Effector memory CD4-positive, alpha-beta T cell (primary cell): ENCODE data around the gene TOMM40L.
"Not testable (repeated sequence)": the region's sequence is repeated elsewhere in the genome, so short reads cannot be mapped to it uniquely, and the experiment has no call there.

ENCODE experiments used
- DNase-seq, 3 donors: peaks; one replicate each; pipeline ENCODE4 v3.0.0-alpha.2; 2020
- H3K27ac ChIP-seq: 2 replicates; pipeline ENCODE4 v1.7.0; 2013; ENCODE audit warnings: mild to moderate bottlenecking, low read length, moderate library complexity; ENCODE audit not compliant: insufficient read depth, poor library complexity, severe bottlenecking
- H3K27me3 ChIP-seq: replicated peaks from 2 replicates; pipeline ENCODE4 v1.7.0; 2013; ENCODE audit warnings: mild to moderate bottlenecking, low read length; ENCODE audit not compliant: insufficient read depth, control insufficient read depth, poor library complexity, severe bottlenecking
- H3K36me3 ChIP-seq: 2 replicates; pipeline ENCODE4 v1.7.0; 2013; ENCODE audit warnings: mild to moderate bottlenecking, low read length, moderate library complexity; ENCODE audit not compliant: control insufficient read depth, insufficient read depth
- H3K4me1 ChIP-seq: 2 replicates; pipeline ENCODE4 v1.7.0; 2013; ENCODE audit warnings: low read length, mild to moderate bottlenecking; ENCODE audit not compliant: control insufficient read depth, insufficient read depth, poor library complexity, severe bottlenecking
- H3K4me3 ChIP-seq: 2 replicates; pipeline ENCODE4 v1.7.0; 2013; ENCODE audit warnings: low read length, low read depth, mild to moderate bottlenecking; ENCODE audit not compliant: insufficient read depth, poor library complexity, severe bottlenecking
- H3K9me3 ChIP-seq: 2 replicates; pipeline ENCODE4 v1.7.0; 2013; ENCODE audit warnings: mild to moderate bottlenecking, low read length, moderate library complexity; ENCODE audit not compliant: control insufficient read depth

Gene TOMM40L

GRCh38 chr1:161229896-161230295 is 4.0 kb downstream of the TOMM40L start:
- no peak overlapping the region for H3K27ac ChIP-seq
- no peaks in the 10 kb centered on the region for H3K9me3 ChIP-seq
- H3K27me3 ChIP-seq: no peaks in the 10 kb centered on the region
- DNase-seq: no peak
- H3K36me3 ChIP-seq: peaks cover 21% of the 10 kb centered on the region
- peaks cover 20% of the 10 kb centered on the region for H3K4me1 ChIP-seq
- no peak overlapping the region for H3K4me3 ChIP-seq

GRCh38 chr1:161230762-161231161 is 4.9 kb downstream of the TOMM40L start:
- H3K4me1 ChIP-seq: peaks cover 15% of the 10 kb centered on the region
- H3K4me3 ChIP-seq: no peak overlapping the region
- DNase-seq: no peak
- no peaks in the 10 kb centered on the region for H3K27me3 ChIP-seq
- peaks cover 21% of the 10 kb centered on the region for H3K36me3 ChIP-seq
- no peak overlapping the region for H3K27ac ChIP-seq
- H3K9me3 ChIP-seq: no peaks in the 10 kb centered on the region

- Histone ChIP-seq H3K27ac (no peak overlapping the region), H3K27me3 (no peaks in the 10 kb centered on the region), H3K4me3 (no peak overlapping the region), H3K4me1 (no peaks in the 10 kb centered on the region), H3K36me3 (peaks cover 21% of the 10 kb centered on the region), H3K9me3 (no peaks in the 10 kb centered on the region)
- DNase-seq: no peak
Observed at GRCh38 chr1:161233102-161233501, 7.2 kb downstream of the TOMM40L start.

DNA sequence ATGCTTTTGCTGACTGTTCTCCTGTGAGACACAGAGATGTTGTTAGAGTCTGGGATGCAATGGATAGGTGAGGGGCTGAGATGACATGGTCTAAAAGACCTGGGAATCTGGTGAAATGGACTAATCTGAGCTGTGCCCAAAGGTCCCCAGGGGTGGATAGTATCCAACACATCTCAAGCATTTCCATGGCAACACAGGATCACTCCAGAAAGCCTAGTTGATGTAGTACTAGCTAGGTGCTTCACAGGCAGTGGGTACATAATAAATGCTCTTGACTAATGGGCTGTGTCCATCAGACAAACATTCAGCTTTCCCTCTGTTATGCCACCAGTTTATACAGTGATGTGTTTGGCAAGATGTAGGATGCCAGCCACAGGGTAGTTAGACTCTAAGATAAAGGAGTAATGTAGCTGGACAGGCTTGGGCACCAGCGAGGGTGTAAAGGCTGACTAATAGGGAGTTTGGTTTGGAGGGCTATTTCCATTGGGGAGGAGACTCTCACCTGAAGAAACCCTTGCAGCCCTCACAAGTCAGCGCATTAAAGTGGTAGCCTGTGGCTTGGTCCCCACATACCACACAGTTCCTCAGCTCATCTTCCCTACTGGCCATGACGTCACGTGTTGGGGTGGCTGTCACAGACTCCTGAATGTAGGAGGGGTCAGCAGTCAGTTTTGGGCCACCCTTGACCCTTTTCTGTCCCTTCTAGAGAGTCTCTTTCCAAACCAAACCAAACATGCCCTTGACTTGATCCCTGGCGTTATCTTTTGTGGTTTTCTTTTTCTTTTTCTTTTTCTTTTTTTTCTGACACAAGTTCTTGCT is 10.3 kb downstream of the TOMM40L start:
- no peak overlapping the region for H3K4me3 ChIP-seq
- no peaks in the 10 kb centered on the region for H3K4me1 ChIP-seq
- no peaks in the 10 kb centered on the region for H3K27me3 ChIP-seq
- no peak overlapping the region for H3K27ac ChIP-seq
- no peaks in the 10 kb centered on the region for H3K36me3 ChIP-seq
- no peaks in the 10 kb centered on the region for H3K9me3 ChIP-seq
- no peak for DNase-seq

GRCh38 chr1:161238039-161238473 is 12.2 kb downstream of the TOMM40L start, which contains the start of gene NR1I3:
Gene NR1I3, minus strand, starts transcription at chr1:161238203. Its CDS starts 1,638 bp downstream, at chr1:161236565.
- H3K27me3 ChIP-seq: no peaks in the 10 kb centered on the region
- no peak for DNase-seq
- no peaks in the 10 kb centered on the region for H3K36me3 ChIP-seq
- H3K9me3 ChIP-seq: no peaks in the 10 kb centered on the region
- H3K4me3 ChIP-seq: no peak within 1 kb of the TSS
- no peak within 1 kb of the TSS for H3K27ac ChIP-seq
- no peaks in the 10 kb centered on the region for H3K4me1 ChIP-seq

GRCh38 chr1:161241682-161242081 is 15.8 kb downstream of the TOMM40L start:
- no peak overlapping the region for H3K4me3 ChIP-seq

GRCh38 chr1:161242313-161242712 is 16.5 kb downstream of the TOMM40L start:
- no peak overlapping the region for H3K27ac ChIP-seq
- no peaks in the 10 kb centered on the region for H3K27me3 ChIP-seq
- no peak for DNase-seq
- H3K4me1 ChIP-seq: no peaks in the 10 kb centered on the region
- no peaks in the 10 kb centered on the region for H3K36me3 ChIP-seq
- H3K4me3 ChIP-seq: no peak overlapping the region
- no peaks in the 10 kb centered on the region for H3K9me3 ChIP-seq

More at GRCh38 chr1:161241682-161242081, 15.8 kb downstream of the TOMM40L start:
- Histone ChIP-seq H3K27ac (no peak overlapping the region), H3K36me3 (no peaks in the 10 kb centered on the region), H3K4me1 (no peaks in the 10 kb centered on the region), H3K9me3 (no peaks in the 10 kb centered on the region), H3K27me3 (no peaks in the 10 kb centered on the region)
- DNase-seq: no peak

GRCh38 chr1:161244888-161245287 is 19.0 kb downstream of the TOMM40L start:
- Histone ChIP-seq H3K27me3 (no peaks in the 10 kb centered on the region), H3K27ac (no peak overlapping the region), H3K4me1 (no peaks in the 10 kb centered on the region), H3K36me3 (no peaks in the 10 kb centered on the region), H3K4me3 (no peak overlapping the region), H3K9me3 (no peaks in the 10 kb centered on the region)
- no peak for DNase-seq

DNA sequence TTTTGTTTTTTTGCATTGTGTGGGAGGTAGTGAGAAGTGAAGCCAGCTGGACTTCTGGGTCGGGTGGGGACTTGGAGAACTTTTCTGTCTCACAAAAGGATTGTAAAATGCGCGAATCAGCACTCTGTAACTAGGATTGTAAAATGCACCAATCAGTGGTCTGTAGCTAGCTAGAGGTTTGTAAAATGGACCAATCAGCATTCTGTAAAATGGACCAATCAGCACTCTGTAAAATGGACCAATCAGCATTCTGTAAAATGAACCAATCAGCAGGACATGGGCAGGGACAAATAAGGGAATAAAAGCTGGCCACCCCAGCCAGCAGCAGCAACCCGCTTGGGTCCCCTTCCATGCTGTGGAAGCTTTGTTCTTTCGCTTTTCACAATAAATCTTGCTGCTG is 24.2 kb downstream of the TOMM40L start:
- H3K4me3 ChIP-seq, H3K36me3 ChIP-seq, H3K9me3 ChIP-seq, H3K4me1 ChIP-seq, DNase-seq, H3K27ac ChIP-seq, H3K27me3 ChIP-seq: not testable (repeated sequence)

- H3K4me3 ChIP-seq: no peak overlapping the region
- H3K27me3 ChIP-seq: no peaks in the 10 kb centered on the region
- no peak overlapping the region for H3K27ac ChIP-seq
- H3K9me3 ChIP-seq: no peaks in the 10 kb centered on the region
- no peaks in the 10 kb centered on the region for H3K4me1 ChIP-seq
- no peak for DNase-seq
- no peaks in the 10 kb centered on the region for H3K36me3 ChIP-seq
Observed at GRCh38 chr1:161250829-161251228, 25.0 kb downstream of the TOMM40L start.
